Activated CD8-positive, alpha-beta memory T cell treated with anti-CD3 and anti-CD28 coated beads, Interleukin-2, amount 50 U/mL, for 24 hours (primary cell): ENCODE measurements around the gene ATP2C2.

Experiments
- DNase-seq: peaks from one replicate; pipeline ENCODE4 v3.0.0-alpha.2; 2020; ENCODE audit errors: extremely low read depth

Gene ATP2C2

GRCh38 chr16:84511180-84511800, 143.0 kb downstream of the ATP2C2 start:
- no peak for DNase-seq

GRCh38 chr16:84511831-84512230, 143.5 kb downstream of the ATP2C2 start:
- no peak for DNase-seq

- DNase-seq: no peak
These were observed 144.8 kb downstream of the ATP2C2 start for GRCh38 chr16:84513123-84513522.

- no peak for DNase-seq
These were observed 145.3 kb downstream of the ATP2C2 start for GRCh38 chr16:84513666-84514065.
